Astrocyte (in vitro differentiated cells and primary cell): Measurements from ENCODE around the gene ROR2.

Experiments used
- CTCF ChIP-seq: IDR thresholded peaks from 2 replicates; pipeline ENCODE4 v1.5.1; 2011; ENCODE audit warnings: low read depth, mild to moderate bottlenecking, inconsistent platforms, low read length, moderate library complexity; ENCODE audit not compliant: insufficient read depth
- EZH2 ChIP-seq: IDR thresholded peaks from 2 replicates; pipeline ENCODE4 v1.6.1; 2012; ENCODE audit warnings: mild to moderate bottlenecking, low read length, inconsistent platforms; ENCODE audit not compliant: insufficient read depth

- TF ChIP-seq CTCF (no peak), EZH2 (no peak)
These were observed 271.0 kb downstream of the ROR2 start for GRCh38 chr9:91678807-91679580.
